Measurements from ENCODE around the gene COL28A1.

The COL28A1 gene

DNA sequence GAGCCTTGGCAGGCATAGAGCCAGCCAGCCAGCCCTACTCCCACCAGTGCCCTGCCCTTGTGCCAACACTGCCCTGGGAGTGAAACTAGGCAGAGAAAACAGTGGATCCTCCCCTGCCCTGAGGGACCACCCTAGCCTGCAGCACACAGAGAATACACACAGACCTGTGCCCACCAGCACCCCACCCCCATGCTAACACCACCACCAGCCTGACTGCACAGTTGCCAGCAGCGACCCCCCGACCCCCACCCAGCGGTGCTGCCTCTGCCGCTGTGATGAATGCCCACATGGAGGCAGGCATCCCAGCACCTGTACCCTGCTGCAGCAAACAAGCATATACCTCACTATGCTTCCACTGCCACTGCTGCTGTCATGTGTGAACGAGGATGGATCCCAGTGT lies 21.6 kb upstream of the COL28A1 start:
- DNase-seq: no peak

DNA sequence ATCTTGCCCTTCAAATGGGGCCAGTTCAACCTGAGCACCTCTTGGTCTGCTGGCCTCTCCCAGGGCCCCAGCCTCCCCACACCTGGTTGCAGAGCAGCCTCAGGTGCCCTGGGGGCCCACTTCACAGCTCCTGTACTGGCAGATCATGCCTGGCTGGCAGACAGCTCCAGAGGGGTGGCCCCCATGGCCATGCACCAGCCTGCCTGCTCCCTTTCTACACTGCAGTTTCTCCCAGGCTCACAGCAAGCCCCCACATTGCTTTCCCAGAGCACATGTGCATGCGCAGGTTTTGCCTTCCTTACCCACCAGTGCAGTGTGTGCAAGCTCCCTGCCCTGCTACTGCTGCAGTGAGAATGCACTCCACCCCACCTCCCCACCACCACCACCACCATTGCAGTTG lies 21.2 kb upstream of the COL28A1 start:
- DNase-seq: no peak

DNA sequence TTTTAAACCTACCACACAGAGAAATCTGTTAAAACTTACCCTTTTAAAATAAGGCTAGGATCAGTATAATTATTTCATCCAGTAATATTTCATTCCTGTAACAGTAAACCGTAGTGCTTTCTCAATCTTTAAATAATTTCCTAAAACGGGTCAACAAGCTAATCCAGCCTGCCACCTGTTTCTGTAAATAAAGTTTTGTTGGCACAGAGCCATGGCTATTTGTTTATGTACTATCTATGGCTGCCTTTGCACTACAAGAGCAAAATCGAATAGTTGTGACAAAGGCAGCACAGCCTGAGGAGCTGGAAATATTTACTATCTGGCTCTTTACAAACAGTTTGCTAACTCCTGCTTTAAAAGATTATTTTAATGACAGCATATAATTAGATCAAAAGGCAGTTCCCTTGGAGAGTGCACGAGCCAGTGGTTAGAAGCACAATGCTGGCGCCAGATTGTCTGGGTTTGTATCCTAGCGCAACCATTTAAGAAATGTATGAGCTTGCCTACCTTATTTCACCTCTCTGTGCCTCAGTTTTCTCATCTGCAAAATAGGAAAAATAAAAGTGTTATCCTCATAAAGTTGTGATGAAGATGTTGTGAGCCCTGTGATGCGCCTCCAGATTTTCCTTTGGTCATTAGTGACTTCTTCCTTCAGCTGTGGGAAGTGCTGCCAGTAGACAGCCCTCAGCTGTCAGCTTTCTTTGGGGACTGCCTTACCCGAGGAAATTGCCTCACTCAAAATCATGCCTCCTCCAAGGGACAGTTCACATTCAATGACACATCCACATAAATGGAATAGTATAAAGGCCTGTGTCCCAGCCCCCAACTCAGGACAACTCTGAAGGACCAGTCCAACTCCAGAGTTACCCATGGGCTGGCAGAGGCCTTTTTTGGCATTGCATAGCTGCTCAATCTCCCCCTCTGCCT lies 19.2 kb upstream of the COL28A1 start:
- DNase-seq: no peak

DNA sequence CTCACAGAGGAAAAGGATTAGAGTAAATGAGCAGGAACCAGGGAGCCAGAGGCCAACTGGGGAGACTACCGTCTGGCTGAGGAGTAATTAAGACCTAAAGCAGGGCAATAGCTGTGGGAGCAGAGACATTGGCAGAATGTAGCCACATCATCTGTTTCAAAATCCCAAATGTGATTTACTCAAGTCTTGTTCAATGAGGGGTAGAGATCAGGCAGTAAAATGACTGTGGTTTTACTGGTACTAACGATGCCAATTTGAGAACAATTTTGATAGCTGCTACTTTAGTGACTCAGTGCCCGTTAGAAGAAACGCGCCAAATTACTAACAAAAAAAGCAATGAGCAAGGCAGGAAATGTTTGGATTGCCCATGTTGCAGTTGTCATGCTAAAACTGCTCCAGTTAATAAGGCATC lies 18.4 kb upstream of the COL28A1 start:
- no peak for DNase-seq

DNA sequence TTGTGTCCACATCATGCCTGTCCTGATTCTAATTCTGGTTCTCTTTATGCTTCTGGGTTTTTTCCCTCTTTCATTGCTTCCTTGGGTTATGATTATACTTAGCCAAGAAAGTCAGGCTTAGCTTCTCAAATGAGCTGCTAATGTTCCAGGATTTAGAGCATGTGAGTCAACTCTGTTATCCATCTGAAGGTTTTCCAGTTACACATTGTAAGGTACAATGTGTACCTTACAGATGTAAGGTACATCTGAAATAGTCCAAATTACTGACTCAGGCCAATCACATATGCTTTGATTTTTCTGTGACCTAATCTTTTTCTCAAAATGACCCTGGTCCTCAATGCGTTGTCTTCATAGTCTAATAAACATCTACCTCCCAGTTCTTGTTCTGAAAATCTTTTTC lies 17.7 kb upstream of the COL28A1 start:
- DNase-seq: no peak

DNA sequence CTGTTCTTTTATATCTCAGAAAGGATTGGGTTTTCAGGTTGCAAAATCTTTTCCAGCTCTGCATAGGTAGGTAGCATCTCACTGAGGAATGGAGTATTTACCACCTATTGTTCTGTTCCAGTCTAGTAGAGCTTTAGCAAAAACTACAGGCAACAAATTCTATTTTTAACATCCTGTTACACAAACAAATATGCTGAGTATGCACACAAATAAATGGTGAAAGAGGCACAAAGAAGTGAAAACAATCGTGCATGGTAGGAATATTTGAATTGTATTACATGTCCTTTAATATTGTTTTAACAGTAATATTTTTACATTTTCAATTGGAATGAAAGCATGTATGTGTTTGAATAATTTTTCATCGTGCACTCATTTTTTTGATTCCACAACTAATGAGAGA lies 16.5 kb upstream of the COL28A1 start:
- DNase-seq: no peak

DNA sequence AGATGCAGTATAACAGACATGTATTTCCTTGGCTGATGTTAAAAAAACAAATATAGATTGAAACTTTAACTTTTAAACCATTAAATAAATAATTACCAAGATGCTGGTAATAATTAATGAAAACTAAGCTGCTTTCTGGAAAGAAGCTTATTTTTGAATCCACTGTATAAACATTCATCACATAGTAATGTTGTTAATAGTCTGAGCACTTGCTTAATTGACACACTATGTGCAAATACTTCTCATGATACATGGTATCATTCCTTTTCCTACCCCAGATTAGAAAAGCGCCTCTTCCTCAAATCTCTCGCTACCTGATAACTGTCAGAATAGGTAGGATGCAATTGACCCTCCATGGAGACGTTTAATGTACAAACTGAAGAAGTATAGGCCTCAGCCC lies 15.0 kb upstream of the COL28A1 start:
- no peak for DNase-seq

DNA sequence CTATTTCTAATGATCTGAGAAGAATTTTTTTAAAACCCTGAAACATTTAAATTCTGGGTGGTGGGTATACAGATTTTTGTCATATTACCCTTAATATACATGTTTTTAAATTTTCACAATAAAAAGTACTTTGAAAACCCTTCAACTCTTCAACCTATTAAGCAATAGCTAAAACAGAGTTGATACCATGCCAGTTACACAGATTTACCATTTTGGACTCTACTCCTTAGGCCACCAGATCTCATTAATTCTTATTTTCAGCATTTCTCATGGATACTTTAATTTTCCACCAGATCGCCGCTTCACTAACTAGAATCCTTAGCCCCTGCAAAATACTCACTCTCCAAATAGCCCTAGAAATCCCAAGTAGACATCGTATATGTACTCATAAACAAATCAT lies 12.7 kb upstream of the COL28A1 start:
- no peak for DNase-seq

DNA sequence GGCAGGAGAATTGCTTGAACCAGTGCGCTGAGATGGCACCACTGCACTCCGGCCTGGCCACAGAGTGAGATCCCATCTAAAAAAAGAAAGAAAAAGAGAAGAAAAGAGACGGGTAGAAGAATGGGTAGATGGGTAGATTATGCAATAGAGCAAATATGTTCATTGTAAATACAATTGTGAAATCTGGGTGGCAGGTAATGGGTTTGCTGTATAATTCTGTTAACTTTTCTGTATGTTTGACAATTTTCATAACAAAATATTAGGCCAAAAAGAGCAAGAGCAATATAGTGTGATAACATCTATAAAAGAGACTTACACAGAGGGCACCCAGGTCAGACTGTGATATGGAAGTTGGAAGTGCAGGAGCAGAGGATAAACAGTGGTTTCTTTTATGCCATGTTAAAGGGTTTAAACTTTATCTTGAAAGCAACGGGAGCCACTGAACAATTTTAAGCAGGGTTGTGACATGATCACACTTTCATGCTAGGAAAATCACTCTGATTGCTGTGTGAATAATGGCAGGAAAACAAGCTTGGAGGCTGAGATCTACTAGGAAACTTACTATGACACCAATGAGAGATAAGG lies 6.7 kb upstream of the COL28A1 start:
- DNase-seq: no peak

DNA sequence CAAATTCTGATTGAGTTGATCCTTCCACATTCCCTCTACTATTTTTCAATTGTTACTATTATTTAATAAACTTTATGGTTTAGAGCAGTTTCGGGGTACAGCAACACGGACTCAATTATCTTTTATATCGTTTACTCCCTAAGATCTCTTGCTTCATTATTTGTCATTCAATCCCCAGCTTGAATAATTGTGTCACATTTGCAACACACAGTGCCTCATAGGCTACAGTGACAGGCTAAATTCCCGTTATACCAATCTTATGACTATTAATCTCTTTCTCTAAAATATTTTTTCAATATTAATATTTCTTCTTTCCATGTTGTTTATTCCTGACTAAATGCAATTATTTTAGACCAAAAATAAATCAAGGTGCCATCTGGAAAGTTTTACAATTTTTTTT lies 4.0 kb upstream of the COL28A1 start:
- no peak for DNase-seq

DNA sequence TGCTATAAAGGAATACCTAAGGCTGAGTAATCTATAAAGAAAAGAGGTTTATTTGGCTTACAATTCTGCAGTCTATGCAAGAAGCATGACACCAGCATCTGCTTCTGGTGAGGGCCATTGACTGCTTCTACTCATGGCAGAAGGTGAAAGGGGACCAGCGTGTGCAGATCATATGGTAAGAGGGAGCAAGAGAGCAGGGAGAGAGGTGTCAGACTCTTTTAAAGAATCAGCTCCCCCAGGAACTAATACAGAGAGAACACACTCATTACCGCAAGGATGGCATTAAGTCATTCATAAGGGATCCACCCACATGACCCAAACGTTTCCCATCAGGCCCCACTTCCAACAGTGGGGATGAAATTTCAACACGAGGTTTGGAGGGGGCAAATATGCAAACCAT lies 3.5 kb upstream of the COL28A1 start:
- DNase-seq: no peak

DNA sequence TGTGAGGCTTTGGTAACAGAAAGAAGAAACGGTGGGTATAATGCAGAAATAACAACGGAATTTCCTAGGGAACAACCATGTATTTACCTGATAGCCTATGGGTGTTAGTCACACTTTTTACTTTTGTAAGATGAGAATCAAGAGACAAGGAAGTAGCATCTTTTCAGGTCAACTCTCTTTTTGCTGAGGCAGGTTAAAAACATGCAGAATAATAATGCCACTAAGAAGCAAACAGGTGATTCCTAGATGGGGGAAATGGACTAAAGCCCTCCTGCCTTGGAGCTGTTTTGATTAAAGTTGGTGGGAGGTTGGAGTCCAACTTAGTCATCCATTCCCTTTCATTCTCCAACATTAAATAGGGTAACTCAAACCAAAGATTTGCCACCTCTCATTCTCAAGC lies 2.0 kb upstream of the COL28A1 start:
- DNase-seq: no peak

DNA sequence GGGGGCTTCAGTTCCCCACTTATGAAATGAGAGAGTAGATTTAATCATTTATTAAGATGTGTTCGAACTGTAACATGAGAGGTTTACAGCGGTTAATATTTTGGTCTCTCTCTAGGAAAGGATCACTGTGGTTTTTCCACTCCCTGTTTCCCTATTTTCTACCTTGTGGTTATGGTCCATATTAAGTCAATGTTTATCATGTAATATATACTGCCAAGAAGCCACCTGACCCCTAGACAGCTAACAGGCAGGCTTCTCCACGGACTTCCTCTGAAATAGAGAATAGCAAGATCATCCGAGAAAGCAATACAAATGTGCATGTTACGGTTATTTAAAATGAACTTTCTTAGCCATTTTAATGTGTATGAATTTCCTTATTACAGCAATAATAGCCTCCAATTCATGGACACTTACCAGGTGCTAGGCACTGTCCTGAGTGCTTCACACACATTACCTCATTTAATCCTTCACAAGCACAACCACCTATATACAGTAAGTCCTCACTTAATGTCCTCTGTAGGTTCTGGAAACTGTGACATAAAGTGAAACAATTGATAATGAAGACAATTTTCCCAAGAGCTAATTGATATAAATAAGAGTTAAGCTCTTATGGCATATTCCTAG lies 835 bp upstream of the COL28A1 start:
- no peak for DNase-seq

DNA sequence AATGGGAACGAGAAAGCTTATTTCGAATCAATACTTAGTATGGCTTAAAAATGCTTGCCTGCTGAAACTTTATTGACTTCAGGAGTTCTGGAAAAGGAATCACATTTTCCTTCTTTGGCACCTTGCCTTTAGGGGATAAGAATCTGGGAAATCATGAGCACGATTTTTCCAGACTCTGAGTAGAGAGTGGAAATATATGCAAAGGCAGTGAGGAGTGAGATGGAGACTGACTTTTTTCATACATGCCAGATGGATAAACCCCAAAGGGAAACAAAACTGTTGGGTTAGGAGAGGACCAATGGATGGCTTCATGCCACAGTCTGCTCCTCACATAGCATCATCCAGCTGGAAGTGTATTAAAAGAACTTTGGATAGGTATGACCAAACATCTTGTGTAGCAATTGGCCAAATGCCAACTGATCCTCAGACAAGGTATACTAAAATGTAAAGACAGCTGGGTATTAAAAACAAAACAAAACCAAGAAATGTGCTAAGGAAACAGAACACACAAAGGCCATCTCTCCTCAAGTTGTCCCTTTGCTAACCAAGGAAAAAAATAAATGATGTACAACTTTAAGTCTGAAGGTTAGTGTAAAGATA lies 1.7 kb downstream of the COL28A1 start:
- no peak for DNase-seq

DNA sequence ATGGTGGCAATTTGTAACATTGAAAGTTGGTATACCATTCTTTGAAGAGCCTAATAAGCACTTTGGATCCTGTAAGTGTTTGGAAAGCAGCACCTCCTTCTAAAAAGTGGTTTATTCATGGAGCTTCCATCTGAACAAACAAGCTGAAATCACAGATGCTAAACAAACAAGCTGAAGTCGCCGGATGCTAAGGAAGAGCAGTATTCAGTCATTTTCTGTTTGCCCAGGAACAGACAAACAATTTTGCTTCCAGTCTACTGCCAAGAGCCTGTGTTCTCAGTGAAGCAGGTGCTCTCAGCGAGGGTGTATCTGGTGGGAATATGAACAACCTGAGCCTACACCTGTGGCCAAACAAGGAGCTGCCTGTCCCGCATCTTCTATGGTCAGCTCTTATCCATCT lies 6.3 kb downstream of the COL28A1 start:
- DNase-seq: no peak

DNA sequence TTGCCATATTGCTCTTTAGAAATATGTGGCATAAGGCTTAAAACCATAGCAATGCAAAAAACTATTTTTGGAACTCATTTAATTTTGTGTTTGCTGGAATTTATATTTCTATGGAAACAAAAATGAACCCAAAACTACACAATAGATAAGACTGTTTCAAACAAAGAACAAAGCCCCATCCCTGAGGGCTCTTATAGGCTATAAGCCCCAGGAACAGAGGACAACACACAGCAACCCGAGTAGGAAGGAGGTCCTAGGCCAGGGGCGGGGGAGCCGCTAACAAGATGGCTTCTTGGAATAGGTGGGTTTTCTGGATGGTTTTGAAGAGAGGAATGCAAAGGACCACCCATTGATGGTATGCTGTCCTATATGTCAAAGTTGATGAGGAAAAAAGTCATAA lies 8.6 kb downstream of the COL28A1 start:
- no peak for DNase-seq

DNA sequence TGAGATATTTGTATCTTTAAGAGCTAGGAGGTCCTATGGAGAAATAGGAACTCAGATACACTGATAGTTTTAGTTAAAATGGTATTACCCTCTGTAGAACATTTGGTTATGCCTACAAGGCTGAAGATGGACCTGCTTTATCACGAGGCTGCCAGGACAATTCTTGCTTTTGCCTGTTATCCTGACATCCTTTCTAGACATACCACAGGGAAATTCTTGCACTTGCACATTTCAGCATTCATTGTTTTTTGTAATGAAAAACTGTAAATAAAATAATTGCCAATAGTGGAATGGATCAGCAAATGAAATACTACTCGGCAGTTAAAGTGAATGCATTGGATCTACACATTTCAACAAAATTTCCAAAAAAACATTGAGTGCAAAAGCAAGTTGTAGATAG lies 9.7 kb downstream of the COL28A1 start:
- DNase-seq: no peak

DNA sequence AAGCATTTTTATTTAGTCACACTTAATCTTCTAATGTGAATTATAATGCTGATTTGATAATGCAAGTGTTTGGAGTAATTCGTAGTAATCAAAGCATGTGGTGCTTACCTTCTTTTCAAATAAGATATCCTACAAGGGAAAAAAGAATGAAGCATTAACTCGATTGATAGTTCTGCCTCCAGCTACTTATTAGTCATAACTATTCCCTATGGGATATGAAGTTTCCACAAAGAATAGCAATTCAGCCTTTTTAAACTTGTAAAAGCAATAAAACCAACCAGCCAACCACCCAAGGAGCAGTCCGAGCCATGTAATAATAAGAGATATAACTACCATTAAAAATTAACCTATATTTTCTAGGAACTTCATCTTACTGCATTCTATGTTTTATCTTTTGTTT lies 11.6 kb downstream of the COL28A1 start:
- DNase-seq: no peak

DNA sequence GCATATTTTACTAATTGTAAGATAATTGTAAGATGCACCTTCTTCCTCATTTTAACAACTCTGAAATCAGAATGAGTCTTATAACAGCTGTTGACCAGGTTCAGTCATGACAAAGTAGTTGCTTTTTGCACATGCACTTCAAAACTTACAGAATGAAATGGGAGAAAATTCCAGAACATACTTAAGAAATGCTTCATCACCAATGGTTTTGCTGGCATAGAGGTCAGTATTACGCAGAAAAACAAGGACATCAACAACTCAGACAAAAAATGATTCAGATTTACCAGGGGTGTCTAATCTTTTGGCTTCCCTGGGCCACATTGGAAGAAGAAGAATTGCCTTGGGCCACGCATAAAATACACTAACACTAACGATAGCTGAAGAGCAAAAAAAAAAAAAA lies 13.3 kb downstream of the COL28A1 start:
- no peak for DNase-seq

DNA sequence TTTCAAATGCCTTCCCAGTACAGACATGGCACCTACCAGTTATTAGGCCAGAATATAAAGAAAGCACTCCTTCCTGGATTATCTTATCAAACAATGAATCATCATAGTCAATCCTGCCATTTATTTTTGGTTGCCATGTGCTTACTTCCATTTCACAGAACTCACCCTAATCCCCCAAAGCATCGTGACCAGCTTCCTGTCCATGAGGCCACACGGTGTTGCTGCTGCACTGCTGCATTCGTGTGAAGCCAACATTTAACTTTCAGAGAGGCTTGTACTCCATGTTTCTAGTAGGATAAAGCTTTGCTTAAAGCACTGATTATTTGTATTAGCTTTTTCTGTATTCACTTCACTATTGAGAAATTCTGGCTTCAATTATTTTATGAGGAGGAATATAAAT lies 14.4 kb downstream of the COL28A1 start:
- no peak for DNase-seq

DNA sequence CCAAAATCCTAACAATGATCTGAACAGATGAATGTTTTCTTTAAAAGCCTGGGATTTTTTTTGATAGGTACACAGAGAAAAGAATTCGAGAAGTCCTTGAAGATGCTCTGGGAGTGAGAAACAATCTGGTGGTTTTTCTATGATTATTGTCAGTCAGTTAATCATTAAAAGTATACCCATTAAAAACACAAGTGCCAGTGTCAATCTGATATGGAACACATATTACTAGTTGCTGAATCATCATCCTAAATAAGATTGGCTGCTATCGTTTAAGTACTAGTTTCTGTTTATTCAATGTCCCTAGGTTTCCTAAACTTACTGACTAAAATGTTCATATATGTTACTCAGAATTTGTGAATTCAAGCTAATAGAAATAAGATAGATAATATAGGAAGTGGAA lies 16.1 kb downstream of the COL28A1 start:
- no peak for DNase-seq

DNA sequence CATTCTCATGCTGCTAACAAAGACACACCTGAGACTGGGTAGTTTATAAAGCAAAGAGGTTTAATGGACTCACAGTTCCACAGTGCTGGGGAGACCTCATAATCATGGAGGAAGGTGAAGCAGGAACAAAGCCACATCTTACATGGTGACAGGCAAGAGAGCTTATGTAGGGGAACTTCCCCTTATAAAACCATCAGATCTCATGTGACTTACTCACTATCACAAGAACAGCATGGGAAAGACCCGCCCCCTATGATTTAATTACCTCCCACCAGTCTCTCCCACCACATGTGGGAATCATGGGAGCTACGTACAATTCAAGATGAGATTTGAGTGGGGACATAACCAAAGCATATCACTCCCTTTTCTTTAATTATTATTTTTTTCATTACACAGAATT lies 16.6 kb downstream of the COL28A1 start:
- no peak for DNase-seq

DNA sequence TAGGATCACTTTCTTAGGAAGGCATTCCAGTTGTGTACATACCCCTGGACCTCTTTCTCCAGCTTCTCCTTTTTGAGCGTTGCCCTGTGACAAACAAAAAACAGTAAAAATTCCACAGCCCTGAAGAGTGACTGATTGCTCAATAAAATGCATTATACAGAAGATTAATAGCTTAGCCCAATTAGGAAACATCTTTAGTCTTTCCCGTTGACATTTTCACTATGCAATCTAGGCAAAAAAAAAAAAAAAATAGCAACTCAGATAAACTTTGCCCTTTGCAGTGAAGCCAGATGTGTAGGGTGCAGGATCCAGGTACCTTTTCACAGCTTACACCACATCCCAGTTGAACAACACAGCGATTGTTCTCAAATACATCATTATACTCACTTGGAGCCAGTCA lies 17.9 kb downstream of the COL28A1 start:
- DNase-seq: no peak

DNA sequence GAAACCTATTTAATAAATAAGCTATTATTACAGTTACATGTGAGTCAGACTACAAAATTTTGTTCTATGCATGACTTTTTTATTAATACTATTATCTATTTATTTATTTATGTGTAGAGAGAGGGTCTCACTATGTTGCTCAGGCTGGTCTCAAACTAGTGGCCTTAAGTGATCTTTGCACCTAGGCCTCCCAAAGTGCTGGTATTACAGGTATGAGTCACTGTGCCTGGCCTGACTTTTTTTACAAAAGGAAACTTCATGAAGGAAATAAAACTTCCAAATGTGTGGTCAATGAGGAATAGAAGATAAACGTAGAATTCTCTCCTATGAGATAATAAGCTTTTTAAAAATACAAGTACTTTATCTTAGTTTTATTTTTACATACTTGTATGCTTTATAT lies 19.0 kb downstream of the COL28A1 start:
- DNase-seq: no peak
